Right lobe of liver (tissue), 6 donors: ENCODE data around the gene ADAMTSL5. TPM values are rescaled to one million over a fixed set of nuclear protein-coding genes. Genes with fewer than 3 reads are reported as not detected.
A peak's percentile ranks its signal among the peaks of the same experiment; 100 is the strongest.

Experiments
- ATAC-seq, 4 donors: fragments of 200-7000 bp; cut with Tn5 transposase; one replicate each; pipeline ENCODE4 v1.9.1; 2020; ENCODE audit warnings: mild to moderate bottlenecking in 4 of 4, moderate library complexity in 4 of 4
- DNase-seq, 3 donors: peaks; one replicate each; pipeline ENCODE4 v3.0.0-alpha.2; 2020
- H3K27ac ChIP-seq, 3 donors: fragments of 200-600 bp; one replicate each; pipeline ENCODE4 v1.8.0; 2022
- H3K27me3 ChIP-seq, 2 donors: fragments of 200-600 bp; one replicate each; pipeline ENCODE4 v1.8.0; 2022
- H3K36me3 ChIP-seq, 4 donors: fragments of 200-600 bp; sonication (generic) in 1 of 4; one replicate each; pipeline versions ENCODE4 v1.5.1 to v1.8.0; 2017 to 2022; ENCODE audit warnings: control low read depth in 1 of 4
- H3K4me1 ChIP-seq, 4 donors: fragments of 200-600 bp; sonication (generic) in 1 of 4; one replicate each; pipeline versions ENCODE4 v1.5.1 to v1.8.0; 2017 to 2022; ENCODE audit warnings: control low read depth in 1 of 4
- H3K4me3 ChIP-seq, 3 donors: fragments of 200-600 bp; one replicate each; pipeline ENCODE4 v1.8.0; 2022
- H3K9me3 ChIP-seq, 4 donors: fragments of 200-600 bp; sonication (generic) in 1 of 4; one replicate each; pipeline versions ENCODE4 v1.5.1 to v1.8.0; 2017 to 2022; ENCODE audit warnings: control low read depth in 1 of 4
- CTCF ChIP-seq, 4 donors: fragments of 200-600 bp in 3 of 4; fragments of 450-650 bp in 1 of 4; IDR thresholded peaks; one replicate each; pipeline versions ENCODE4 v1.5.1 to v1.8.0; 2016 to 2022; ENCODE audit warnings: antibody characterized with exemption in 4 of 4, mild to moderate bottlenecking in 2 of 4
- POLR2A ChIP-seq: fragments of 450-650 bp; IDR thresholded peaks from one replicate; pipeline ENCODE4 v1.6.1; 2017; ENCODE audit warnings: antibody characterized with exemption, mild to moderate bottlenecking
- WGBS: methylation state at CpG from one replicate; pipeline ENCODE4 v1.1.6; 2018; ENCODE audit warnings: low coverage, low lambda C conversion rate; ENCODE audit not compliant: insufficient coverage; ENCODE audit errors: missing lambda C conversion rate; 5-methylcytosine and 5-hydroxymethylcytosine counted together
- intact Hi-C, 2 donors: fragments of 100-400 bp; cut with DNase I; formaldehyde crosslinking; loops; one replicate each; pipeline versions ENCODE4 v1.11.2 to v1.14.1; 2022
- total RNA-seq, 6 experiments: library from RNA; depleted of rRNA in 2 of 6; stranded (reverse); fragments of >200 nt in 2 of 6; fragmentation: NEBNext Ultra II Directional in 3 of 6; extraction: Animal tissue kit (Norgen Biotek cat#: 25700) in 3 of 6; gene quantifications; one replicate each; pipeline versions ENCODE4 v1.1.0 to v1.2.4, GENCODE V29; 2016 to 2023
- donor health status: DM: no; HTN: yes; CAD: no.
- donor health status: DM: no; HTN: no; CAD: no.
- donor health status: DM: no; HTN: no; CAD: no.
- donor health status: DM: no; HTN: yes; CAD: no.
- donor health status: DM: no; HTN: yes; CAD: no.

The ADAMTSL5 gene
- total RNA-seq, 6 experiments from 2014 or later, result 1.8 to 6.9 (median 4.5) TPM

- 91% methylated on average over 11 of the region's 56 CpGs for WGBS
- H3K4me1 ChIP-seq, result peaks cover 0 to 8% (median 4%) of the 10 kb centered on the region in 4 donors
- H3K27me3 ChIP-seq, result no peaks in the 10 kb centered on the region
- no peak overlapping the region for H3K4me3 ChIP-seq
- no peaks in the 10 kb centered on the region for H3K36me3 ChIP-seq
- TF ChIP-seq POLR2A (no peak), CTCF (IDR thresholded peaks at IDR 0.05) (no peak)
- DNase-seq, result peak in 1 of 3 donors; percentile 19
- H3K9me3 ChIP-seq, result no peaks in the 10 kb centered on the region
- intact Hi-C loops, result no loop called here
- ATAC-seq, result no peak
- no peak overlapping the region for H3K27ac ChIP-seq
Observed at GRCh38 chr19:1486720-1487575, 25.9 kb downstream of the ADAMTSL5 start.

GRCh38 chr19:1483979-1484428 lies 28.8 kb downstream of the ADAMTSL5 start:
- no peak for DNase-seq
- TF ChIP-seq POLR2A (no peak), CTCF (IDR thresholded peaks at IDR 0.05) (no peak)
- H3K9me3 ChIP-seq, result no peaks in the 10 kb centered on the region
- no peaks in the 10 kb centered on the region for H3K4me1 ChIP-seq
- H3K27me3 ChIP-seq, result no peaks in the 10 kb centered on the region
- ATAC-seq, result no peak
- 93% methylated on average over 3 of the region's 23 CpGs for WGBS
- no peak overlapping the region for H3K4me3 ChIP-seq
- no peak overlapping the region for H3K27ac ChIP-seq
- intact Hi-C loops, result no loop called here
- H3K36me3 ChIP-seq, result no peaks in the 10 kb centered on the region

GRCh38 chr19:1483131-1483978 lies 29.5 kb downstream of the ADAMTSL5 start:
- ATAC-seq (no peak), DNase-seq (peak in 1 of 3 donors; percentile 19)
- Histone ChIP-seq H3K27ac (no peak overlapping the region), H3K27me3 (no peaks in the 10 kb centered on the region), H3K4me1 (peaks cover 0 to 1% (median 0%) of the 10 kb centered on the region in 4 donors), H3K4me3 (no peak overlapping the region), H3K36me3 (no peaks in the 10 kb centered on the region), H3K9me3 (no peaks in the 10 kb centered on the region)
- WGBS, result 85% methylated on average over 4 of the region's 77 CpGs
- TF ChIP-seq CTCF (IDR thresholded peaks at IDR 0.05) (no peak), POLR2A (no peak)
- intact Hi-C loops, result no loop called here

GRCh38 chr19:1482361-1483130 lies 30.3 kb downstream of the ADAMTSL5 start:
- 0% methylated on average over 1 of the region's 37 CpGs for WGBS
- H3K4me3 ChIP-seq, result no peak overlapping the region
- ATAC-seq (no peak), DNase-seq (peak in 1 of 3 donors; percentile 20)
- TF ChIP-seq POLR2A, result no peak
- TF ChIP-seq CTCF (IDR thresholded peaks at IDR 0.05), result no peak
- intact Hi-C loops, result no loop called here
- no peaks in the 10 kb centered on the region for H3K9me3 ChIP-seq
- peaks cover 0 to 9% (median 3%) of the 10 kb centered on the region in 4 donors for H3K4me1 ChIP-seq
- H3K36me3 ChIP-seq, result no peaks in the 10 kb centered on the region
- H3K27me3 ChIP-seq, result no peaks in the 10 kb centered on the region
- no peak overlapping the region for H3K27ac ChIP-seq
